Stimulated activated CD8-positive, alpha-beta memory T cell treated with anti-CD3 and anti-CD28 coated beads, Interleukin-15, amount 100 ng/mL, for 1 hour (primary cell): ENCODE measurements around the gene ZNF780A.
A peak's percentile ranks its signal among the peaks of the same experiment; 100 is the strongest.
"Not testable (repeated sequence)": the region's sequence is repeated elsewhere in the genome, so short reads cannot be mapped to it uniquely, and the experiment has no call there.

Experiments used
- DNase-seq: peaks from one replicate; pipeline ENCODE4 v3.0.0-alpha.2; 2020; ENCODE audit warnings: low read depth

Gene ZNF780A

GRCh38 chr19:40090241-40091204, at the start of gene ZNF780A:
TSS of gene ZNF780A (minus strand) at chr19:40090943. CDS start at chr19:40084753, 6,190 bp downstream.
- DNase-seq: peak; percentile 49

- DNase-seq: no peak
These were observed 49.0 kb upstream of the ZNF780A start for GRCh38 chr19:40139533-40140287.

- DNase-seq: no peak
These were observed 46.1 kb upstream of the ZNF780A start for GRCh38 chr19:40136818-40137217.

- DNase-seq: no peak
These were observed 44.1 kb upstream of the ZNF780A start for GRCh38 chr19:40134866-40135265.

GRCh38 chr19:40133491-40133890, 42.7 kb upstream of the ZNF780A start:
- no peak for DNase-seq

- DNase-seq: no peak
These were observed 39.3 kb upstream of the ZNF780A start for GRCh38 chr19:40130013-40130412.

GRCh38 chr19:40129425-40129824, 38.7 kb upstream of the ZNF780A start:
- DNase-seq: no peak

GRCh38 chr19:40128991-40129390, 38.2 kb upstream of the ZNF780A start:
- no peak for DNase-seq

GRCh38 chr19:40119380-40119779, 28.6 kb upstream of the ZNF780A start:
- DNase-seq: no peak

- DNase-seq: not testable (repeated sequence)
These were observed 27.9 kb upstream of the ZNF780A start for GRCh38 chr19:40118638-40119037.

- no peak for DNase-seq
These were observed 25.3 kb upstream of the ZNF780A start for GRCh38 chr19:40116075-40116474.

GRCh38 chr19:40114119-40114518, 23.4 kb upstream of the ZNF780A start:
- not testable (repeated sequence) for DNase-seq

- not testable (repeated sequence) for DNase-seq
These were observed 21.5 kb upstream of the ZNF780A start for GRCh38 chr19:40112271-40112670.

- no peak for DNase-seq
These were observed 19.8 kb upstream of the ZNF780A start for GRCh38 chr19:40110570-40110969.

- no peak for DNase-seq
These were observed 14.0 kb upstream of the ZNF780A start for GRCh38 chr19:40104754-40105153.

- no peak for DNase-seq
These were observed 12.9 kb upstream of the ZNF780A start for GRCh38 chr19:40103600-40103999.

GRCh38 chr19:40101813-40102212, 11.1 kb upstream of the ZNF780A start:
- no peak for DNase-seq

GRCh38 chr19:40093416-40093815, 2.7 kb upstream of the ZNF780A start:
- DNase-seq: no peak

GRCh38 chr19:40091205-40092129, 724 bp upstream of the ZNF780A start:
- no peak for DNase-seq

- DNase-seq: no peak
These were observed 1.3 kb downstream of the ZNF780A start for GRCh38 chr19:40089462-40089861.

GRCh38 chr19:40088299-40089047, 2.3 kb downstream of the ZNF780A start:
- DNase-seq: no peak
